HG02840 (cell line): ENCODE results near the gene PIGV.
"Not testable (repeated sequence)": the region's sequence is repeated elsewhere in the genome, so short reads cannot be mapped to it uniquely, and the experiment has no call there.

Experiments used
- ATAC-seq: cut with Tn5 transposase; IDR thresholded peaks from one replicate; pipeline ENCODE4 v1.9.1; 2021; ENCODE audit warnings: mild to moderate bottlenecking, moderate library complexity, moderate number of reproducible peaks; ENCODE audit not compliant: unreplicated experiment, low FRiP score

Gene PIGV

GRCh38 chr1:26829184-26829911 is 41.6 kb downstream of the PIGV start:
- ATAC-seq, result no peak

GRCh38 chr1:26831059-26831458 is 43.3 kb downstream of the PIGV start:
- ATAC-seq, result no peak

- ATAC-seq, result no peak
Observed at GRCh38 chr1:26831546-26832248, 43.9 kb downstream of the PIGV start.

DNA sequence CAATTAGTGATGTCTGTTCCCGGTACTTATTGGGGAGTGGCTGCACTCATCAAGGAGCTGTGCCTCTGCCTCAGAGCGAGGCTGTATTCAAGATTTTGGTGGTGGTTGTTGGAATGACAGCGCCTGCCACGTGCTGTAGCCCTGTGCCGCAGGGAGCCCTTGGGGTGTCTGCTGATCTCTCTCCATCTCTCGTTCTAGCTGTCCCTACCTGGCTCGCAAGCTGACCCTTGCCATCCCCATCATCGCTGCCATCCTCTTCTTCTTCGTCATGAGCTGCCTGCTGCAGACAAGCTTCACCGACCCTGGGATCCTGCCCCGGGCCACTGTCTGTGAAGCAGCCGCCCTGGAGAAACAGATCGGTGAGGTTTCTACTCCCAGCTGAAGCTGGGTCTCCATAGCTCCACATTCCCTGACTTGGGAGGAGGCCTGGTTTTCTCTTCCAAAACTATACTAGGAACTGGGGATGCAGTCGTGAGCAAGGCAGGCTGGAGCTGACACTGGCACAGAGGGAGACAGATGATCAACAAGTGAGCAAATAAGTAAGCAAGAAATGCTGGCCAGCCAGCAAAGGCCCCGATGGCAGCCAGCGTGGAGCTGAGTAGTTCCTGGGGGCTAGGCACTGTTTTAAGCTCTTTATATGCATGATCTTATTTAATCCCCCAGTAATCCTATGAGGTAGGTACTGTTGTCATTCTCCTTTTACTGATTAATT is 44.7 kb downstream of the PIGV start:
- ATAC-seq, result no peak

- peak; percentile 61 for ATAC-seq
Observed at GRCh38 chr1:26833432-26834405, 46.0 kb downstream of the PIGV start.

DNA sequence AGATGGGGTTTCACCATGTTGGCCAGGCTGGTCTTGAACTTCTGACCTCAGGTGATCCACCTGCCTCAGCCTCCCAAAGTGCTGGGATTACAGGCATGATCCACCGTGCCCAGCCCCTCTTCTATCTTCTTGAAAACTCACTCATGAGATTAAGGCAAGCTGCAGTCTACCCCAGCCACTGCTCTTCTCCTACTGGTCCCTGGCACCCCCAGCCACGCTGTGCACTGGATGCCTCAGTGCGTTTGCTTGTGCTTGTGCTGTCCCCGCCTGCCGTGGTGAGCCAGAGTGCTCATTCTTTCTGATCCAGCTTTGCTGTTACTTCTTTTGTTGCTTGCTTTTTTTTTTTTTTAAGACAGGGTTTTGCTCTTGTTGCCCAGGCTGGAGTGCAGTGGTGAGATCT is 49.9 kb downstream of the PIGV start:
- ATAC-seq, result not testable (repeated sequence)

GRCh38 chr1:26838474-26839338 is 51.0 kb downstream of the PIGV start:
- ATAC-seq, result peak; percentile 83

DNA sequence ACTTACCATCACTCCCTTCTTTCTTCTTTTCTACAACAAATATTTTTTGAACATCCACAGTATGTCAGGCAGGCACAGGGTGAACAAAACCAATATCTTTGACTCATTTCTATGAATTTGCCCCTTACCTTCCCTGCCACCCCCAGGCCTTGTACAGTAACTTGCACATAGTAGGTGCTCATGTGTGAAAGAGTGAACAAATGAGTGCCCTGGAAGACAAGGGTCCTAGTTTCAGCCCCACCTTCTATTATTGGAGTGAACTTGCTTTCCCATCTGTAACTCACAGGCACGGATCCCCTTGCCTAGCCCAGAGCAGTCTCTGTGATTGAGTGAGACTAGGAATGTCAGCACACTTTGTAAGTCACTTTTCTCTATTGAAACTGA is 51.6 kb downstream of the PIGV start:
- ATAC-seq, result no peak

GRCh38 chr1:26839779-26840178 is 52.0 kb downstream of the PIGV start:
- no peak for ATAC-seq

GRCh38 chr1:26844424-26845196 is 56.9 kb downstream of the PIGV start:
- no peak for ATAC-seq

GRCh38 chr1:26847826-26848225 is 60.1 kb downstream of the PIGV start:
- ATAC-seq, result not testable (repeated sequence)
